NCI-H2171 (cell line): ENCODE measurements around the gene PABPC1L2B.
"Not testable (repeated sequence)": the region's sequence is repeated elsewhere in the genome, so short reads cannot be mapped to it uniquely, and the experiment has no call there.

Experiments
- DNase-seq: peaks from one replicate; lab custom pipeline; 2025; lab: John Stamatoyannopoulos, UW

The PABPC1L2B gene

DNA sequence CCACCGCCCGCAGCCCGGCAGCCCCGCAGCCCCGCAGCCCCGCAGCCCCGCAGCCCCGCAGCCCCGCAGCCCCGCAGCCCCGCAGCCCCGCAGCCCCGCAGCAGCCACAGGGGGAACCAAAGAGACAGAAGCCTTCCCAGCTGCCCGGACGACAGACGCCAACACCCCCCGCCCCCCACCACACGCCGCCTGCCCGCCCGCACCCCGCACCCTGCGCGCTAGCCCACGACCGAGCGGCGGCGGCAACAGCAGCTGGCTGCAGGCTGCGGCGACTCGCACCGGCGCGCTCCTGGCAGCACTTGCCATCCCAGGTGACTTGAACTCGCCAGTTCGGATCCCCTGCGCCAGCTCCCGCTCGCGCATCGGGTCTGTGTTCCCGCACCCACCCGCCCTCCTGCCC is at the start of gene PABPC1L2B:
PABPC1L2B (plus strand) TSS at position 207 of the 400 bp plus-strand sequence. CDS start 704 bp downstream, outside the sequence.
- DNase-seq: not testable (repeated sequence)

DNA sequence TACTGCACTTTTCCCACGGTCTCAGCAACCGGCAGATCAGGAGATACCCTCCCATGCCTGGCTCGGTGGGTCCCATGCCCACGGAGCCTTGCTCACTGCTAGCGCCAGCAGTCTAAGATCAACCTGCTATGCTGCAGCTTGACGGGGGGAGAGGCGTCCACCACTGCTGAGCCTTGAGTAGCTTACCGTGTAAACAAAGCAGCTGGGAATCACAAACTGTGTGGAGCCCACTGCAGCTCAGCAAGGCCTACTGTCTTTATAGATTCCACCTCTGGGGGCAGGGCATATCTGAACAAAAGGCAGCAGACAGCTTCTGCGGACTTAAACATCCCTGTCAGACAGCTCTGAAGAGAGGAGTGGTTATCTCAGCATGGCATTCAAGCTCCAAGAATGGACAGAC is 42.8 kb upstream of the PABPC1L2B start:
- DNase-seq: not testable (repeated sequence)

DNA sequence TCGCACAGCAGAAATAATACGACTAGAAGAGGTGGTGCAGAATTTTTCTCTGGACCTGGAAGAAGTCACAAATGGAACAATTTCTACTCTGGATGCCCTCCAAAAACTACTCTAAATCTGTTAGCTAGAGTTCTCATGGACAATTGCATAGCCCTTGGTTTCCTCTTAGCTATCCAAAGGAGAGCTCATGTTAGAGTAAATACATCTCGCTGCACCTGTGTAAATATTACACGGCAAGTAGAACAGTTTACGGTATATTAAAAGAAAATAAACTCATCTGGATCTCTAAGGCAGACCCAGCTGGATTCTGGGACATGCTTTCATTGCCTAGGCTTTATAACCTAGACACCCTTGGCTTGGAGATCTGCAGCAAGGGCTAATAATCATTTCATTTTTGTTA is 30.9 kb upstream of the PABPC1L2B start:
- not testable (repeated sequence) for DNase-seq

DNA sequence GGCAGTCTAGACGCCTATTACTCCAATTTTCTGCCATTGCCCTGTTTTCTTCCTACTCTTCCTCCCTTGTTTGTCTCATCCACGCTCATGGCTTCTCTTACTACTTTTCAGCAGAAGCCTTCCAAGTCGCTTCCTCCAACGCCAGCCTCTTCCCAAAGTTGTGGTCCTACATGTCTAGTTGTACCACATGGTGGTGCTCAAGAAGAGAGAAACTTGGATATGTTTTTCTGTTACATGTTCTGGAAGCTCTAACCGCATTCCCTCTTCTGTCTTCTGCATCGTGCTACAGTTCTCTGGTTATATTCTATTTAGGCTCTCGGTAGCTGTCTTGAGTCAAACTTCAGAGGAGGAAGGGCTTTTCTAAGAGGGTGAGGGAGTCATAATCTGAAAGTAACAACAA is 27.9 kb upstream of the PABPC1L2B start:
- DNase-seq: not testable (repeated sequence)

DNA sequence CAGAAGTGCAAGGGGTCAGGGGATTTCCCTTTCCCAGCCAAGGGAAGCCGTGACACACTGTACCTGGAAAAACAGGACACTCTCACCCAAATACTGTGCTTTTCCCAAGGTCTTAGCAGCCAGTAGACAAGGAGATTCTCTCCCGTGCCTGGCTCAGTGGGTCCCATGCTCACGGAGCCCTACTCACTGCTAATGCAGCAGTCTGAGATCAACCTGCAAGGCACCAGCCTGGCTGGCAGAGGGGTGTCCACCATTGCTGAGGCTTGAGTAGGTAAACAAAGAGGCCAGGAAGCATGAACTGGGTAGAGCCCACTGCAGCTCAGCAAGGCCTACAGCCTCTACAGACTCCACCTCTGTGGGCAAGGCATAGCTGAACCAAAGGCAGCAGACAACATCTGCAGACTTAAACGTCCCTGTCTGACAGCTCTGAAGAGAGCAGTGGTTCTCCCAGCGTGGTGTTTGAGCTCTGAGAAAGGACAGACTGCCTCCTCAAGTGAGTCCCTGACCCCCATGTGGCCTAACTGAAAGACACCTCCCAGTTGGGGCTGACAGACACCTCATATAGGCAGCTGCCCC is 21.8 kb upstream of the PABPC1L2B start:
- DNase-seq: not testable (repeated sequence)

DNA sequence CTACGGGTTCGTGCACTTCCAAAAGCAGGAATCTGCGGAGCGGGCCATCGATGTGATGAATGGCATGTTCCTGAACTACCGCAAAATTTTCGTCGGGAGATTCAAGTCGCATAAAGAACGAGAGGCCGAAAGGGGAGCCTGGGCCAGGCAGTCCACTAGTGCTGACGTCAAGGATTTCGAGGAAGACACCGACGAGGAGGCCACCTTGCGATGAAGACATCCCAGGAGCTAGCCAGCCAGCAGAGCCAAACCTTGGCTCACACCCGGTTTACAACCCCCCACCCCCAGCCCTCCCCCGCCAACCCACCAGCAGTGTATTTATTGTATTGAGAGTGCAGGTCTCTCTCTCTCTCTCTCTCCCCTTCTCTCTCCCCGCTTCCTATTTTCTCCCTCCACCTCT is 1.3 kb downstream of the PABPC1L2B start:
- DNase-seq: not testable (repeated sequence)

DNA sequence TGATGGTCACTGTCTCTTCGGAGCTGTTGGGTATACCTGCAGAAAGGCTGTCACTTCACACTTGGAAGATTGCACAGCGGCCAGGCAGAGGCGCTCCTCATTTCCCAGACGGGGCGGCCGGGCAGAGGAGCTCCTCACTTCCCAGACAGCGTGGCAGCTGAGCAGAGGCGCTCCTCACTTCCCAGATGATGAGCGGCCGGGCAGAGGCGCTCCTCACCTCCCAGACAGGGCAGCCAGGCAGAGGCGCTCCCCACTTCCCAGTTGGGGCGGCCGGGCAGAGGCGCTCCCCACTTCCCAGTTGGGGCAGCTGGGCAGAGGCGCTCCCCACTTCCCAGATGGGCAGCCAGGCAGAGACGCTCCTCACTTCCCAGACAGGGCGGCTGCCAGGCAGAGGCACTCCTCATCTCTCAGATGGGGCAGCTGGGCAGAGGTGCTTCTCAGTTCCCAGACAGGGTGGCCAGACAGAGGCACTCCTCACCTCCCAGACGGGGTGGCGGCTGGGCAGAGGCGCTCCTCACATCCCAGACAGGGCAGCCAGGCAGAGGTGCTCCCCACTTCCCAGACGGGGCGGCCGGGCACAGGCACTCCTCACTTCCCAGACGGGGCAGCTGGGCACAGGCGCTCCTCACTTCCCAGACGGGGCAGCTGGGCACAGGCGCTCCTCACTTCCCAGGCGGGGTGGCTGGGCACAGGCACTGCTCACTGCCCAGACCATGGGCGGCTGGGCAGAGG is 18.8 kb downstream of the PABPC1L2B start:
- DNase-seq: no peak

DNA sequence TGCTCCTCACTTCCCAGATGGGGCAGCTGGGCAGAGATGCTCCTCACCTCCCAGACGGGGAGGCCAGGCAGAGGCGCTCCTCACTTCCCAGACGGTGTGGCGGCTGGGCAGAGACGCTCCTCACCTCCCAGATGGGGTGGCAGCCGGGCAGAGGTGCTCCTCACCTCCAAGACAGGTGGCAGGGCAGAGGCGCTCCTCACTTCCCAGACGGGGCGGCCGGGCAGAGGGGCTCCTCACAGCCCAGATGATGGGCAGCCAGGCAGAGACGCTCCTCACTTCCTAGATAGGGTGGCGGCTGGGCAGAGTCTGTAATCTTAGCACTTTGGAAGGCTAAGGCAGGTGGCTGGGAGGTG is 19.3 kb downstream of the PABPC1L2B start:
- DNase-seq: not testable (repeated sequence)

DNA sequence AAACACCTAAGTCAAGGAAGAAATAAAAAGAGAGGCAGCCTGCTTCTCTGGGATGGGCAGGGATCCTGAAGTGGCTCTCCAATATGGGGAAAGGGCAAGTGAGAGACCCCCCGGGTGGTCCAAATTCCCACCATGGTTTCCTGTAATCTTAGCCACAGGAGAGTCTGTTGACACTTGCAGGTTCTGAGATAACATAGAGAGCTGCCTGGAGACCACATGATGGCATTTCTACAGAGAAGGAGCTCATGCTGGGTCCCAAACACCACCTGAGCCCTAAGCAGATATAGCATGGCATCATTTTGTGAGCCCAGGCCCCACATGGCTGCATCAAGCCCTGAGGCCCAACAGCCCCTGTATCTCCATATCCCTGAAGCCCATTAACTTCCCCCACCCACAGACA is 26.1 kb downstream of the PABPC1L2B start:
- DNase-seq: no peak
